GM18861 (cell line): ENCODE data around the gene TNIP1.

Experiments used
- ATAC-seq: cut with Tn5 transposase; IDR thresholded peaks from one replicate; pipeline ENCODE4 v1.9.1; 2021; ENCODE audit not compliant: unreplicated experiment

Gene TNIP1

DNA sequence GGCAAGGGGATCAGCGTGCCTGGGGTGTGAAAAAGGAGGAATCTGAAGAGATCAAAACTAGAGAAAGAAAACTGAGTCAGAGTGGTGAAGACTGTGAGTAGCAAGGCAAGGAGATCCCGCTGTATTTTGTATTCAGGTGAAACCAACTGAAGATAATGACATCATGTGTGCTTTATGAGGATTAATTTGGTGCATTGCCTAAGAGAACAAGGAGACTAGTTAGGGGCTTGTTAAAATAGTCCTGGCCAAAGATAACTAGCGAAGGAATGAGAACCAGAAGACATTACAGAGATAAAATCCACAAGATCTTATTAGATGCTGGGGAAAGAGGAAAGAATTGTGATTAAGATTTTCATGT is 77.4 kb downstream of the TNIP1 start:
- ATAC-seq: no peak

DNA sequence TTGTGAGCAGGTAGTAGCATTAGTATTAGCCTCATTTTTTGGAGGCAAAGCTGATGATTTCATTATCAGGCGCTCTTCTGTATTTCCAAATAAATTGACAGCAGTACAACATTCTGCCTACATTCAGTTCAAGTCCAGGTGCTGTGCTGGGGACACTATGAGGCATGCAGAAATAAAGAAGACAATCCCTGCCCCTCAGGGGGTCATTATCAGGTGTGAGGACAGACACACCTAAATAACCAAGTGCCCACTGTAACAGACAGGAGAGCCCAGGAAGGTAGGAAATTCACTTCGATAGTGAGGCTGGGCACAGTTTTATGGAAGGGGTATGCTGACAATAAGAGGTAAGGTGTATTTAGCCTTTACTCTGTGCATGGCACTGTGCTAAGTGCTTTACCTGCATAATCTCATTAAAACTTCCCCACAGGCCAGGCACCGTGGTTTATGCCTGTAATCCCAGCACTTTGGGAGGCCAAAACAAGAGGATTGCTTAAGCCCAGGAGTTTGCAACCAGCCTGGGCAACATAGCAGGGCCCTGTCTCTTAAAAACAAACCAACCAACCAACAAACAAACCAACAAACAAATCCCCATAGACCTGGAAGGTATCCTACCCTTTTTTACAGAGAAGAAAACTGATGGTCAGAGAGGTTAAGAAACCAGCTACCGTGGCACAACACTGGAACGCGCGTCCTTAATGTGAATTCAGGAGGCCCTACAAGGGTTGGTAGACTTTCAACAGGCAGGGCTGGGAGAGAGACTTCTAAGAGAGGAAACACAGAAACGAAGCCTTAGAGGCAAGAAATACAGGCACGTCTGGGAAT is 77.9 kb downstream of the TNIP1 start:
- no peak for ATAC-seq

DNA sequence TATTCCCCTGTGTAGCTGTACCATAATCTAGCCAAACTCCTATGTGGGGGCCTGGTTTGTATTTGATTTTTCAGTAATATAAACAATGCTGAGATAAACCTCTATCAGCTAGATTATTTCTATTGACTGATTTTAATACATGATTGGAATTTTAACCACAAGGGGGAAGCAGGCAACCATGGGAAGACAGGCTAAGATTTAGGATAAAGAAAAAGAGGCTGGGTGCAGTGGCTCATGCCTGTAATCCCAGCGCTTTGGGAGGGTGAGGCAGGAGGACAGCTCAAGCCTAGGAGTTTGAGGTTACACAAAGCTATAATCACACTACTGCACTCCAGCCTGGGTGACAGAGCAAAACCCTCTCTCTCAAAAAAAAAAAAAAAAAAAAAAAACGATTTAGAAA is 78.6 kb downstream of the TNIP1 start:
- ATAC-seq: no peak

DNA sequence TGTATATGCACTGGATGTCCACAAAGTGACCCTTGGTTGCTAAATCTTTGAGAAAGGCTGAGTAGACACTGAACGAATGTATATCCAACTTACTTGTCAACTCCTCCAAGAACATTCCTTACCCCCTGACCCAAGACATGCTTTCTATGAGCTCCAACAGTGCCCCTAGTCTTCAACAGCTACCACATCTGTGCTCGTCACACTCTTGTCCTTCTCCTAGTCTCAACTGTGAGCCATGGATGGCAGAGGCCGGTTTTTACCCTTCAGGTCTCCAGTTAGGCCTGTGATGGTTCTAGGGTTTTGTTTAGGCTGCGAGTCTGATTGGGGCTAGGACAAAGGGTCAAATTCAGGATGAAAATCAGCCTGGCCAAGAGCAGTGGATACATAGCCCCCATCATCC is 79.4 kb downstream of the TNIP1 start:
- ATAC-seq: no peak

DNA sequence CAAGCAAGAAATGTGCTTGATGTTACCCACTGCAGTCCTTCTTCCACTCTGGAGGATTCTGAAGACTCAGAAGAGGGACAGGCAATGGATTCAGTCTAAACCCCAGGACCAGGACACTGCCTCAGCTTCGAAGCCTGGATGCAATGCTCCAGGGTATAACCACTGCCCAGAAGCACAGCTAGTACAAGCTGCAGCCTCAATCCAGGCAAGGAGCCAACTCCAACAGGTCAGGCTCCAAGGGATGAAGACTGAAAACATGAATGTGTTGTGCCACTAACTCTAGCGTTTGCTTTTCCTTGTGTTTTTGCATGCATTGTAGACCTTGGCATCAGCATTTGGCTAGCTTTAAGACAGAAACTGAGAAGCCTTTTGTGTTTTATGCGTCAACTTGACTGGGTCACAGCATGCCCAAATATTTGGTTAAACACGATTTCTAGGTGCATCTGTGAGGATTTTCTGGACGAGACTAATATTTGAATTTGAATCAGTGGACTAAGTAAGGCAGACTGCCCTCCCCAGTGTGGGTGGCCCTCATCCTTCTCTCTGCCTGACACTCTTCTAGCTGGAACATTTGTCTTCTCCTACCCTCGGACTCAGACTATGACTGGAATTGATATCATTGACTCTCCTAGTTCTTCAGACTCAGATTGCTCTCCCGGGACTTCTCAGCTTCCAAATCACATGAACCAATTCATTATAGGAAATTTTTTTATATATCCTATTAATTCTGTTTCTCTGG is 81.0 kb downstream of the TNIP1 start:
- ATAC-seq: no peak

DNA sequence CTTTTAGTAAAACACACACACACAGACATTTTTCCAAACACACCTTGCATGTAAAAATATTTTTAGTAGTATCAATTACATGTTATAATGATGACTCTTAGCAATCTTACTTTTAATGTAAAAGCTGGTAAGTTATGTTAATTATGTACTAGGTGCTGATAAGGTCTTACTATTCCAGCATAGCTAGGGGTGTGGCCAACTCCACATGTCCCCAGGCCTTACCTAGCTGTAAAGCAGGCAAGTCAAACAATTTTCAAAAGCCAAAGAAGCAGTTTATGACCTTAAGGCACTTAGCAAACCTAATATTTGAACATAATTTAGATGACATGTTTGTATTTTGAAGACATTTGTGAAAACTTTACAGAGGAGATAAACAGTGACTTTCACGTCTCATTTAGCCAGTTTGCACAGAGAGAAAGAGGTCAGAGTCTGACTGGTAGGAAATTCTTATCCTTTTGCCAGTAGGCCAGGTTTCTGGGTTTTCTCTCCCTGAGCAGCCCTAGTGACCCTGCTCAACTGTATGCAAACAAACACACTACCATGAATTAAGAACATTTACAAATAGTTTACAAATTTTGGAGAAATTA is 86.9 kb downstream of the TNIP1 start:
- no peak for ATAC-seq

DNA sequence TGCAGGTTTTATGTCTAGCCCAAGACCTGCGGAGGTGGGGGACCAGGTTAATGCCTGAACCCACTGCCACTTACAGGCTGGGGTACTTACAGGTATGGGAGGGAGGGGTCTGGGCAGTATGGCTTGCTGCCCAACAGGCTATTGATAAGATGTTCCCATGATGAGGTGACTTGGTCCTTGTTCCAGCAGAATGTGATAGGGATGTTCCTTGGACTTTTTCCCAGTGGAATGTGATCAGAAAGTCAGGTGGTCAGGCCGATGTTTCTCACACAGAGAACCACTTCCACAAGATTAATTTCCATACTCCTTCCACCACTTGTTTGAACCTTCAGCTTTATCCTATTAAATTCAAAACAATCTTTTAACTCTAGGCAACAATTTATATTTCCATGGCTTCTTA is 87.4 kb downstream of the TNIP1 start:
- ATAC-seq: no peak

DNA sequence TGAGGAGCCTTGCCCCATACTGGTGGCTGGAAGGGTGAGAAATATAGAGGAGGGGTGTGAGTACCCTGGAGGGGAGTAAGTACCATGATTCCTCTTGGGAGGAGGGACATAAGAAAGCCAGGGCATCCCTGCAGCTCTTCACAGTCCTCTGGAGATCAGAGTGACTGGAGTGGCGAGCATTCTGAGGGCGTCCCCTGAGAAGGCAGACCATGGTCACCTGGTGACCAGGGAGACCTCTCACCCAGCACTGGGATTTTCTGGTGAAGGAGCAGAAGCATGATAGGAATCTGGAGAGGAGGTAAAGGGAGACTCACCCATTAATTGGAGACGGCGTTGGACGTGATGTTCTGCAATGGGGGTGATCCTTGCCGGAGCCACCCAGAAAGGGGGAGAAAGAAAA is 88.1 kb downstream of the TNIP1 start:
- ATAC-seq: no peak

DNA sequence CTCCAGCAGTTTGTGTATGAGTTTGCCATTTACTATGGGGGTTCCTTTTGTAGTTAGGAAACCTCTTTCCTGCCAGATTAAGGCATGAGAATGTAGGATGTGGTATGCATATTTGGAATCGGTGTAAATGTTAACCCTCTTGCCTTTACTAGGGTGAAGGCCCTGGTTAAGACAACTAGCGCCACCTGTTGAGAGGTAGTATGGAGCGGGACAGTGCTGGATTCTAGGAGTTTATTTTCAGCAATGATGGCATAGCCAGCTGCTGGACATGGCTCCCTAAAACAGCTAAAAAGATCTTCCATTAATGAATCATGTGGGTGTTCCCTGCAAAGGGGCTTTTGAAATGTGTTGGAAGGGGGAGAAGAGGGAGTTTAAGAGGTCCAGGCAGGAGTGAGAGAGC is 91.1 kb downstream of the TNIP1 start:
- ATAC-seq: no peak

DNA sequence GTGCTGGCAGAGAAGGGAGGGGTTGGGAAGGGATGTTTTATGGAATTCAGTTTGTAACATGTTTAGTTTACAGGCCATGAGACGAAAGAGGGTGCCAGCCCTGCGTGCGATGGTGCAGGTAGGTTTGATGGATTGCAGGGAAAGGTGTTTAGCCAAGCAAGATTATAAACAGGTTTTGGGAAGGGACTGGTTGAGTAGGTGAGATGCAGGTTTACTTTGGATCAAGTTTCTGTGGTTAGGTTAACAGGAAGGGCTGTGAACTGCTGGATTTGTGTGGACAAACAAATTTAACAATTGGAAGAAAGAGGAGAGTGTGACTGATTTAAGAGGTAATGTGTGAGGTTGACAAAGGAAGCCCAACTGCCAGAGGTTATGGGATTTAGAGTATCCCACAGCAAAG is 93.1 kb downstream of the TNIP1 start:
- no peak for ATAC-seq
